HG03432 (cell line): Measurements from ENCODE around the gene CYB5B.

ENCODE experiments used
- ATAC-seq: cut with Tn5 transposase; IDR thresholded peaks from one replicate; pipeline ENCODE4 v1.9.1; 2021; ENCODE audit warnings: mild to moderate bottlenecking, moderate library complexity; ENCODE audit not compliant: unreplicated experiment

Gene CYB5B

DNA sequence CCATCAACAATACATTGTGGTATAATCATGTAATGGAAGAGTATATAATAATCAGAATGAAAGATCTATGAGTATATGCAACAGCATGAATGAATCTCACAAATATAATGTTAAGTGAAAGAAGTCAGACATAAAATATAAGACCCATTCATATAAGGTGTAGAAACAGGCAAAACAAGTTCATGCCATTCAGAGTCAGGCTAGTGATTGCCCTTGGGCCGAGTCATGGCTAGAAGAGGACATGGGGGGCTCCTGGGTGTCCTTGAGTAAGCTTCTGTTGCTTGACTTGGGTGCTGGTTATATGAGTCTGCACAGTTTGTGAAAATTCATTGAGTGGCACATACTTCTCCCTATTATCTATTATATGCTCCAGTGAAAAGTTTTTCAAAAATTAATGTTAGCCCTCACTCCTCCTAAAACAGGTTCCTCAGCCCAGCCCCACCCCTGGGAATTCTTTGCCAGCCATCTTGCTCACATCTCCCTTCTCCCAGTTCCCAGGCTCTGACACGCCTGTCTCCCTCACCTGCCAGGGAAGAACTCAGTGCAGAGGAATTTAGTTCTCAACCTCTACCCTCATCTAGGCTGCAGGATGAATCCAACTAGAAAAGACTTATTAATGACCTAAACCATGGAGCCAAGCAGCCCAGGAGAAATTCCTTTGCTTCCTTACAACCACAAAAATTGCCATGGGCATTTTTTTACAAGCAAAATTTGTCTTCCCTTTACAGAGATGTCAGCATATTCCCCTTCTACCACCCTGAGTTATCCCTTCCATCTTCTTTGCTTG, 89.0 kb downstream of the CYB5B start:
- ATAC-seq = no peak

GRCh38 chr16:69514356-69514755, 89.9 kb downstream of the CYB5B start:
- ATAC-seq = no peak
